ENCODE data around the gene RMRP. TPM values are rescaled to one million over a fixed set of nuclear protein-coding genes. Genes with fewer than 3 reads are reported as not detected.

Gene RMRP
- total and polyA plus RNA-seq, 9 donors = 126 to 27,726 (median 13,004) TPM; not detected in 1

DNA sequence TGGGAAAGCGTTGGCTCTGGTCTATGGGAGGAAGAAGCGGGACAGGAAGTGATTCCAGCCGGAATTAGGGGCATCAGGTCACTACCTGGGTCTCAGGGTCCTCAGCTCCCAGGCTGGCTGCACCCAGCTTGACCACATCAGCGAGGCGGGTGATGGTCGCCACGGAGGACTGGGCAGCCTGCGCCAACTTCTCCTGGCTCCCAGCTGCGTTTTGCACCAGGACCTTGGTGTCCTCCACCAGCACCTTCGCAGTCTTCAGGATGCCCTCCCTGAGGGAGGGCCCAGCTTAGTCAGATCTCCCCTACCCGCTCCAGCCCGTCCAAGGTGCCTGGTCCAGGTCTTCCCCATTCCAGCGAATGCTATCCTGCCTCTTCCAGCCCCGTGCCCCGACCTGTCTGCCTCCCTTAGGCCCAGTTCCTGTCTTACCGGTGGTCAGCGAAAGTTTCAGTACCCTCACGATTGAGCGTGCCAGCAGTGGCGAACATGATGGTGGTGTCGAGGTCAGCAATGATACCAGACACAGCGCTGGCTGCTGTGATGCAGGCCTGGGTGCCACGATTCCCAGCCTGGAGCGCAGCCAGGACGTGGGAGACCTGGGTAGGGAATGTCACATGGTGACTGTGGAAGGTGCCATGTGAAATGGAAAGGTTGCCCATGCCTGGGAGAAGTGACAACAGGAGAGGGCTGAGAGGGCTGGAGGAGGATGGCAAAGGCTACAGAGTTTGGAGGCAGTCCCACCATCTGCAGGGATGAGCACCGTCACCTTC, 46.3 kb upstream of the RMRP start:
- no peak overlapping the region for H3K27ac ChIP-seq
- intact Hi-C loops (cut with DNase I) = no loop called here
- no peaks in the 10 kb centered on the region for H3K36me3 ChIP-seq
- H3K4me1 ChIP-seq (ENCODE audit: insufficient read depth) = no peaks in the 10 kb centered on the region
- peak in 1 of 5 donors; percentile 33 for DNase-seq
- no peaks in the 10 kb centered on the region for H3K9me3 ChIP-seq
- 88 to 92% (median 89%) methylated on average over 26 of the region's 26 CpGs for WGBS, 3 donors
- no peak overlapping the region for H3K4me3 ChIP-seq
- TF ChIP-seq EP300 (IDR thresholded peaks at IDR 0.05) (no peak), POLR2A (IDR thresholded peaks at IDR 0.05) (no peak), CTCF (IDR thresholded peaks at IDR 0.05) (no peak)
- no peaks in the 10 kb centered on the region for H3K27me3 ChIP-seq

- no peak for DNase-seq
- TF ChIP-seq EP300 (IDR thresholded peaks at IDR 0.05) = no peak
- no peak for TF ChIP-seq CTCF (IDR thresholded peaks at IDR 0.05)
- TF ChIP-seq POLR2A (IDR thresholded peaks at IDR 0.05) = no peak
- no peaks in the 10 kb centered on the region for H3K9me3 ChIP-seq
- H3K27ac ChIP-seq = no peak overlapping the region
- H3K4me3 ChIP-seq = no peak overlapping the region
- H3K27me3 ChIP-seq = no peaks in the 10 kb centered on the region
- 94 to 96% (median 95%) methylated on average over 7 of the region's 7 CpGs for WGBS, 3 donors
- H3K36me3 ChIP-seq = no peaks in the 10 kb centered on the region
- H3K4me1 ChIP-seq (ENCODE audit: insufficient read depth) = no peaks in the 10 kb centered on the region
- intact Hi-C loops (cut with DNase I) = no loop called here
Measured at GRCh38 chr9:35702696-35703095, 44.9 kb upstream of the RMRP start.

DNA sequence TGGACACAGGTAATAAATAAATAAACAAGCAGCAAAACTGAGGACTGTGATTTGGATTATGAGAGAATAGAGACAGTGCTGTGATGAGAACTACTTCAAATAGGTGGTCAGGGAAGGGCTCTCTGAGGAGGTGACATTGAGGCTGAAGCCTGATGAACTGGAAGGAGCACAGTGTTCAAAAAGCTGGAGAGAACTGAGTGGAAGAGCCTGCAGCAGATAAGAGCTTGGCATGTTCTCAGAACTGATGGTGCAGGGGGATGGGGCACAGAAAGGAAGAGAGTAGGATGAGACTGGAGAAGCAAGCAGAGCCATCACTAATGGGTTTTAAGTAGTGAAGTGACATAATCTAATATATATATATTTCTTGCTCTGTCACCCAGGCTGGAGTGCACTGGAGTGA, 43.1 kb upstream of the RMRP start:
- TF ChIP-seq CTCF (IDR thresholded peaks at IDR 0.05) (no peak), EP300 (IDR thresholded peaks at IDR 0.05) (no peak), POLR2A (IDR thresholded peaks at IDR 0.05) (no peak)
- Histone ChIP-seq H3K9me3 (no peaks in the 10 kb centered on the region), H3K4me3 (no peak overlapping the region), H3K4me1 (ENCODE audit: insufficient read depth) (no peaks in the 10 kb centered on the region), H3K36me3 (no peaks in the 10 kb centered on the region), H3K27ac (no peak overlapping the region), H3K27me3 (no peaks in the 10 kb centered on the region)
- DNase-seq = no peak
- intact Hi-C loops (cut with DNase I) = no loop called here

DNA sequence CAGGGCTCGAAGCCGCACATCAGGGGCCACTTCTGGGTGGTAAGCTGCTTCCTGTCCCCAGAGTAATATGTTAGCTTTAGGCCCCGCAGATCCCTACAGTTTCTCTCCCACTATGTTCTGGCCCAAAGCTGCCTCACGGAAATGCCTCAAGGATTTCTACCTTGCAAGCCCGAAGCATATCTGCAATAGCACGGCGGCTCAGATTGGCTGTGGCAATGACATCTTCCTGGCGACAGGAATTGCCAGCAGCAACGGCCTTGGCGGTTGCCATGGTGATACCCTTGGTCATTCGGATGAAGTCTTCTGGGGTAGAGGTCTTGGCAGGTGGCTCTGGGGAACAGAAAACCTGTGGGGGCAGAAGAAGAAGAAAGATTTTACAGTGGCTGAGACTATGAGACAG, 42.2 kb upstream of the RMRP start:
- WGBS, 3 donors = 63 to 77% (median 70%) methylated on average over 11 of the region's 11 CpGs
- TF ChIP-seq POLR2A (IDR thresholded peaks at IDR 0.05) (no peak), EP300 (IDR thresholded peaks at IDR 0.05) (no peak), CTCF (IDR thresholded peaks at IDR 0.05) (no peak)
- intact Hi-C loops (cut with DNase I) = no loop called here
- Histone ChIP-seq H3K36me3 (no peaks in the 10 kb centered on the region), H3K27ac (no peak overlapping the region), H3K27me3 (no peaks in the 10 kb centered on the region), H3K9me3 (no peaks in the 10 kb centered on the region), H3K4me3 (no peak overlapping the region), H3K4me1 (ENCODE audit: insufficient read depth) (no peaks in the 10 kb centered on the region)
- DNase-seq = no peak
